ENCODE data around the gene PLA2G4A.

- no peak for TF ChIP-seq POLR2AphosphoS5 (IDR thresholded peaks at IDR 0.05; ENCODE audit: low read depth, low read length)
- TF ChIP-seq POLR2A (IDR thresholded peaks at IDR 0.05; ENCODE audit: low read depth, low read length), result no peak
Observed at GRCh38 chr1:186896211-186896610, 67.5 kb downstream of the PLA2G4A start.
